ENCODE data around the gene MAP3K7. TPM values are rescaled to one million over a fixed set of nuclear protein-coding genes. Genes with fewer than 3 reads are reported as not detected.

MAP3K7 gene
- total RNA-seq, 1 experiment from 2014 or later = 32.6 TPM

DNA sequence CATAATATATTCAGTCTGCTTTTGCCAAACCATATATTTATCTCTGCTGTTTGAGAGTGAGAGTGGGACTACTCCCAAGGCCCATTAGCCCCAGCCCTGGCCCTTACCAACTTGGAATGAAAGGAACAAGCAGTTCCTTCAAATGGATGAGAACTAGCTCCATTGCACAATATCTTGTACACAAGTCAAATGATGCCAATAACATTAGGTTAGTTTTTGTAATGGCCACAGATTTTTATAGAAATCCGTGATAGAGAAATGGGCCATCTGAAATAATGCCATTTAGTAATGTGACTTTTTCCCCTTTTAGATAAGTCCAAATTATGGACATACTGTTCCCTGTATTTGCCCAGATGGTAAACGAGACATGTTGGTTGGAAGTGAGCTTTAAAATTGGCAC, 117.0 kb downstream of the MAP3K7 start:
- no peak overlapping the region for H3K4me3 Mint-ChIP-seq (ENCODE audit: unreplicated experiment)
- POLR2A ChIA-PET = interaction anchor here (0.6 to 1.3 kb wide), 3 partner anchors 77 to 371 kb away, joined by 3 to 4 read pairs (median 3); no protein-coding TSS in a partner anchor
- DNase-seq (ENCODE audit: unreplicated experiment) = no peak
- TF ChIP-seq, protein P1, sequence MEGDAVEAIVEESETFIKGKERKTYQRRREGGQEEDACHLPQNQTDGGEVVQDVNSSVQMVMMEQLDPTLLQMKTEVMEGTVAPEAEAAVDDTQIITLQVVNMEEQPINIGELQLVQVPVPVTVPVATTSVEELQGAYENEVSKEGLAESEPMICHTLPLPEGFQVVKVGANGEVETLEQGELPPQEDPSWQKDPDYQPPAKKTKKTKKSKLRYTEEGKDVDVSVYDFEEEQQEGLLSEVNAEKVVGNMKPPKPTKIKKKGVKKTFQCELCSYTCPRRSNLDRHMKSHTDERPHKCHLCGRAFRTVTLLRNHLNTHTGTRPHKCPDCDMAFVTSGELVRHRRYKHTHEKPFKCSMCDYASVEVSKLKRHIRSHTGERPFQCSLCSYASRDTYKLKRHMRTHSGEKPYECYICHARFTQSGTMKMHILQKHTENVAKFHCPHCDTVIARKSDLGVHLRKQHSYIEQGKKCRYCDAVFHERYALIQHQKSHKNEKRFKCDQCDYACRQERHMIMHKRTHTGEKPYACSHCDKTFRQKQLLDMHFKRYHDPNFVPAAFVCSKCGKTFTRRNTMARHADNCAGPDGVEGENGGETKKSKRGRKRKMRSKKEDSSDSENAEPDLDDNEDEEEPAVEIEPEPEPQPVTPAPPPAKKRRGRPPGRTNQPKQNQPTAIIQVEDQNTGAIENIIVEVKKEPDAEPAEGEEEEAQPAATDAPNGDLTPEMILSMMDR (IDR thresholded peaks at IDR 0.05; ENCODE audit: unreplicated experiment) = no peak
- no TSS peak for BruUV-seq (replicated peaks)
- H3K27me3 Mint-ChIP-seq (ENCODE audit: insufficient read depth, unreplicated experiment) = no peaks in the 10 kb centered on the region
- H3K36me3 Mint-ChIP-seq (ENCODE audit: insufficient read depth, unreplicated experiment) = no peaks in the 10 kb centered on the region
- H3K9me3 Mint-ChIP-seq (ENCODE audit: unreplicated experiment) = no peaks in the 10 kb centered on the region
- H3K27ac Mint-ChIP-seq (ENCODE audit: low read depth, unreplicated experiment) = peak overlapping the region; percentile 74
- intact Hi-C loops (cut with micrococcal nuclease) = no loop called here
- CTCF ChIA-PET = interaction anchor here (1.0 to 1.7 kb wide), 5 partner anchors 9 to 529 kb away, joined by 3 to 6 read pairs (median 3); no protein-coding TSS in a partner anchor
- H3K4me1 Mint-ChIP-seq (ENCODE audit: insufficient read depth, unreplicated experiment) = peaks cover 57% of the 10 kb centered on the region

DNA sequence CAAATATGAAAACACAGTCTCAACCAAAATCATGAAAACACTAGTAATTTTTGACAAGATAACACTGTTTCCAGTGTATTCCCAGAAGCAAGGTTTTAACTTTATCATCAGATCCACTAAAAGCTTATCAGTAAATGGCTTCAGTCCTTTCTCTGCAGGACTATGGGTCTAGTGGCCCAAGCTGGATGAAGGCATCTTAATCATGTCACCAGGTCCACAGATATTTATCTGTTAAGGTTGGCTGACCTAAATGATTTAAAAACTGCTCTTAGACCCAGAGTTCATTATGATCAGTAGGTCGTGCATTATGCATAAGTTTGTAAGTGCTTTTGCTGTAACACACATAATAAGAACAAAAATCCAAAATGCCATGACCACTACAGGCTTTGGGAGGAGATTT, 118.0 kb downstream of the MAP3K7 start:
- ChIA-PET POLR2A (no interaction called here), CTCF (interaction anchor here (1.3 to 1.7 kb wide), 3 partner anchors 10 to 76 kb away, joined by 3 to 6 read pairs (median 3); no protein-coding TSS in a partner anchor)
- no peak for DNase-seq (ENCODE audit: unreplicated experiment)
- no TSS peak for BruUV-seq (replicated peaks)
- intact Hi-C loops (cut with micrococcal nuclease) = no loop called here
- no peak overlapping the region for H3K4me3 Mint-ChIP-seq (ENCODE audit: unreplicated experiment)
- TF ChIP-seq, protein P1 (IDR thresholded peaks at IDR 0.05; ENCODE audit: unreplicated experiment) = no peak
- peaks cover 53% of the 10 kb centered on the region for H3K4me1 Mint-ChIP-seq (ENCODE audit: insufficient read depth, unreplicated experiment)
- H3K27ac Mint-ChIP-seq (ENCODE audit: low read depth, unreplicated experiment) = no peak overlapping the region
- H3K27me3 Mint-ChIP-seq (ENCODE audit: insufficient read depth, unreplicated experiment) = no peaks in the 10 kb centered on the region
- H3K36me3 Mint-ChIP-seq (ENCODE audit: insufficient read depth, unreplicated experiment) = no peaks in the 10 kb centered on the region
- no peaks in the 10 kb centered on the region for H3K9me3 Mint-ChIP-seq (ENCODE audit: unreplicated experiment)

DNA sequence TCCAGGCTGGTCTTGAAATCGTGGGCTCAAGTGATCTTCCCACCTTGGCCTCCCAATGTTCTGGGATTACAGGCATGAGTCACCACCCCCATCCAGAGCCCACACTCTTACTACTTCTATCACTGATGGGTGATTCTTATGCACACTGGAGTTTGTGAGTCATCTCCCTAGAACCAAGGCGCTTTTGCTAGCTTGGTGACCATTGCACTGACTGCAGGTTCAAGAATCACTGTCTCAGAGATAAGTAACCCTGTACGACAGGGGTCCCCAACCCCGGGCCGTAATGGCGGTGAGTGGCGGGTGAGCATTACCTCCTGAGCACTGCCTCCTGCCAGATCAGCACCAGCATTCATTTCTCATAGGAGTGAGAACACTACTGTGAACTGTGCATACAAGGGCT, 118.8 kb downstream of the MAP3K7 start:
- Mint-ChIP-seq H3K9me3 (ENCODE audit: unreplicated experiment) (no peaks in the 10 kb centered on the region), H3K27me3 (ENCODE audit: insufficient read depth, unreplicated experiment) (no peaks in the 10 kb centered on the region), H3K27ac (ENCODE audit: low read depth, unreplicated experiment) (no peak overlapping the region), H3K4me3 (ENCODE audit: unreplicated experiment) (no peak overlapping the region), H3K4me1 (ENCODE audit: insufficient read depth, unreplicated experiment) (peaks cover 46% of the 10 kb centered on the region), H3K36me3 (ENCODE audit: insufficient read depth, unreplicated experiment) (no peaks in the 10 kb centered on the region)
- ChIA-PET CTCF (interaction anchor here (0.7 to 2.1 kb wide), 3 partner anchors 10 to 76 kb away, joined by 3 to 11 read pairs (median 3); no protein-coding TSS in a partner anchor), POLR2A (no interaction called here)
- intact Hi-C loops (cut with micrococcal nuclease) = no loop called here
- TF ChIP-seq, protein P1 (IDR thresholded peaks at IDR 0.05; ENCODE audit: unreplicated experiment) = no peak
- BruUV-seq (replicated peaks) = no TSS peak
- DNase-seq (ENCODE audit: unreplicated experiment) = peak; percentile 84

DNA sequence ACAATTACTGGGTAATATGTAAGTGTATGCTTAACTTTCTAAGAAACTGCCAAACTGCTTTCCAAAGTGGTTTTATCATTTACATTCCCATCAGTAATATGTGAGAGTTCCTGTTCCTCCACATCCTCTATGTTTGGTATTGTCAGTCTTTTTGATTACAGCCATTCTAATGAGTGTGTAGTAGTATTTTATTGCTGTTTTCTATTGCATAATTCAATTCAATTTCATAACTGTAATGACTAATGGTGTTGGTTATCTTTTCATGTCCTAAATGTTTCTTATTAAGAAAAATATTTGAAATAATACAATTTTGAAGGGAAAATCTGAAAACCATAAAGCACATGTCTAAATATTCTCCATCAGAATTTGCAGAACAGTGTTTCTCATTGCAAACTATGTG, 119.3 kb downstream of the MAP3K7 start:
- no TSS peak for BruUV-seq (replicated peaks)
- Mint-ChIP-seq H3K4me3 (ENCODE audit: unreplicated experiment) (no peak overlapping the region), H3K9me3 (ENCODE audit: unreplicated experiment) (no peaks in the 10 kb centered on the region), H3K27ac (ENCODE audit: low read depth, unreplicated experiment) (no peak overlapping the region), H3K36me3 (ENCODE audit: insufficient read depth, unreplicated experiment) (no peaks in the 10 kb centered on the region), H3K4me1 (ENCODE audit: insufficient read depth, unreplicated experiment) (peaks cover 46% of the 10 kb centered on the region), H3K27me3 (ENCODE audit: insufficient read depth, unreplicated experiment) (no peaks in the 10 kb centered on the region)
- intact Hi-C loops (cut with micrococcal nuclease) = no loop called here
- CTCF ChIA-PET = interaction anchor here (1.3 to 2.1 kb wide), 2 partner anchors 11 to 75 kb away, joined by 3 to 11 read pairs; no protein-coding TSS in a partner anchor
- peak; percentile 33 for DNase-seq (ENCODE audit: unreplicated experiment)
- TF ChIP-seq, protein P1 (IDR thresholded peaks at IDR 0.05; ENCODE audit: unreplicated experiment) = no peak
- POLR2A ChIA-PET = no interaction called here

Data from MCF 10A (cell line).